ENCODE results near the gene VASN.

DNA sequence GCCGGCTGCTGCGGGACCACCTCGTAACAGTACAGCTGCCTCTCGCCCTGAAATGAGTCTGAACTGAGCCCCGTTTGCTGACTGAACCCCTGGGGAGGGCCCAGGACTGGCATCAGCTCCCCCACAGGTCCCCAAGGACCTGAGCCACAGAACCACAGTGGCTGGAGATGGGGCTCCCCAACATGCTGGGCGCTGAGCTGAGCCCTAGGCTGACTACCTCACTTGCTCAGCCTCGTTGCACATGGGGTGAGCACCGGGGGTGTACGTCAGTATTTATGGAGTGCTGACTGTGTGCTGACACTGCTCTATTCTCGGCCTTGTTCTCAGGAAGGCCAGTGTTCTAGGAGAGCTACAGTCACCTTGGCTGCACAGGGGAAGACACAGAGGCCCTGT lies 6.6 kb upstream of the VASN start:
- TF ChIP-seq FOXP4 (CRISPR knock-in tag; IDR thresholded peaks at IDR 0.05; ENCODE audit: borderline replicate concordance) (no peak), EP300 (IDR thresholded peaks at IDR 0.05; ENCODE audit: low read length) (no peak), ZKSCAN1 (IDR thresholded peaks at IDR 0.05; ENCODE audit: low read depth, low read length) (no peak), POLR2A (conservative IDR thresholded peaks at IDR 0.05) (no peak), THAP12 (CRISPR knock-in tag; IDR thresholded peaks at IDR 0.05) (no peak), ZZZ3 (IDR thresholded peaks at IDR 0.05) (no peak), E2F4 (CRISPR knock-in tag; IDR thresholded peaks at IDR 0.05; ENCODE audit: low read depth) (no peak)
- TF ChIP-seq, protein P1, sequence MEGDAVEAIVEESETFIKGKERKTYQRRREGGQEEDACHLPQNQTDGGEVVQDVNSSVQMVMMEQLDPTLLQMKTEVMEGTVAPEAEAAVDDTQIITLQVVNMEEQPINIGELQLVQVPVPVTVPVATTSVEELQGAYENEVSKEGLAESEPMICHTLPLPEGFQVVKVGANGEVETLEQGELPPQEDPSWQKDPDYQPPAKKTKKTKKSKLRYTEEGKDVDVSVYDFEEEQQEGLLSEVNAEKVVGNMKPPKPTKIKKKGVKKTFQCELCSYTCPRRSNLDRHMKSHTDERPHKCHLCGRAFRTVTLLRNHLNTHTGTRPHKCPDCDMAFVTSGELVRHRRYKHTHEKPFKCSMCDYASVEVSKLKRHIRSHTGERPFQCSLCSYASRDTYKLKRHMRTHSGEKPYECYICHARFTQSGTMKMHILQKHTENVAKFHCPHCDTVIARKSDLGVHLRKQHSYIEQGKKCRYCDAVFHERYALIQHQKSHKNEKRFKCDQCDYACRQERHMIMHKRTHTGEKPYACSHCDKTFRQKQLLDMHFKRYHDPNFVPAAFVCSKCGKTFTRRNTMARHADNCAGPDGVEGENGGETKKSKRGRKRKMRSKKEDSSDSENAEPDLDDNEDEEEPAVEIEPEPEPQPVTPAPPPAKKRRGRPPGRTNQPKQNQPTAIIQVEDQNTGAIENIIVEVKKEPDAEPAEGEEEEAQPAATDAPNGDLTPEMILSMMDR (IDR thresholded peaks at IDR 0.05 in 2 of 3, conservative IDR thresholded peaks at IDR 0.05 in 1 of 3; ENCODE audit: insufficient read depth in 2 of 3, low read depth in 1 of 3, low read length in 3 of 3): no peak

Data from K562 (cell line).